ENCODE measurements around the gene IQCE.
"Not testable (repeated sequence)": the region's sequence is repeated elsewhere in the genome, so short reads cannot be mapped to it uniquely, and the experiment has no call there.

- TF ChIP-seq CTCF (IDR thresholded peaks at IDR 0.05; ENCODE audit: low read length); EZH2 (IDR thresholded peaks at IDR 0.05; ENCODE audit: borderline replicate concordance, low read length): not testable (repeated sequence)
These were observed 27.6 kb upstream of the IQCE start for GRCh38 chr7:2530994-2531795.
